ENCODE data around the gene MAP3K1.

MAP3K1 gene

DNA sequence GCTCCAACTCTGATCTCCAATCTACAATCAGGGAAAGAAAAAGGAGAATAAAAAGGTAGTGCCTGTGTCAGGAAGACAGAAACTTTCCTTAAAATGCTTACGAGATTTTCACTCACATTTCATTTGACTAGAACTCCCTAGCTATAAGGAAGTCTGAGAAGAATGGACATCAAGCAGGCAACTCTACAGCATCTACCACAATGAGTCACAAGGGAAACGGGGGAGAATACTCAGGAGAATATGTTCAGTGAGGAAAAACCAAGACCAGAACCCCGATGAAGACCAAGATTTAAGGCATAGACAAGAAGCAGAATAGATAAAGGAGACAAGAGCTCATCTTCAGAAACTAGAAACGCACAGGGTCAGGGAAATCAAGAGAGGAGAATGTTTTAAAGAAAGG, 85.0 kb downstream of the MAP3K1 start:
- no peak overlapping the region for H3K4me3 ChIP-seq (ENCODE audit: low read depth, low read length)

DNA sequence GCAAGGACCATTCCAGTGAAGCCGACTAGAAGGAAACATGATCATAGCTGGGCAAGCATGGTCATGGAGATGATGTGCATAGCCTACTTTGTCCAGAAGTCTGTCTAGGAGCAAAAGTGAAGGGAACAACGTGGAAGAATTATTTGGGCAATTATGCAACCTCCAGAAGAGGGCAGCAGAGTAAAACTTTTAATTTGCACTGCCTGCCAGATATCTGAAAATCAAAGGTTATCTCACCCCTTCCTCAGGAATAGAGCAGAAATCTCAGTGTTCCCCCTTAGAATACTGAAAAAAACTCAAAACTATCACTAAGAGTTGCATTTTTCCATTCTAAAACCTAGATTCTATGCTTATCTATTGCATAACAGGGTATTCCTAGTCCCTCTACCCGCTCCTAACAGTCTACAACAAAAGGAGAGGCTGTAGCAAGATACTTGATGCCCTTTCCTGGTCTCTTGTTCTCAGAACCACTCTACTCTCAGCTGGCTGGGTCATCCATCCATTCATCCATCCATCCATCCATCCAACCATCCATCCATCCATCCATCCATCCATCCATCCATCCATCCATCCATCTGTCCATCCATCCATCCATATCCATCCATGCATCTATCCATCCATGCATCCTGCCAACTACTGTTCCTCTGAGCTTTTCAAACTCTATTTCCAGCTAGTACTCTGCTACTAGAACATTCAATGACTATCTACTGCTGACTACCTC, 85.7 kb downstream of the MAP3K1 start:
- no peak overlapping the region for H3K4me3 ChIP-seq (ENCODE audit: low read depth, low read length)

DNA sequence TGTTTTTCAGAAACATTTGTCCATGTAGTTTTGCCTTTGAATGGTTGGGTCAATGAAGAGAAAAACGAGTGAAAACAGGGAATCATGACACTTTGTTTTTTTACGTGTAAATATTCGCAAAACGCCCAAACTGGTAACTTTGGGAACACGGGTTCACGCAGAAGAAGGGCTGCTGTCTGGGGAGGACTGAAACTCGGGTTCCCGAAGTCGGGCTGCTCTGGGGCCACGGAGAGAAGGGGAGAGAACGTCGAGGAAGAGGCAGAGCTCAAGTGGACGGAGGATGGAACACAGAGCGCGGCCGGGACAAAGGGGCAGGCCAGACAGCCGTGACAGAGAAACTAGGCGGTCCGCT, 93.6 kb downstream of the MAP3K1 start:
- H3K4me3 ChIP-seq (ENCODE audit: low read depth, low read length) = peak overlapping the region; percentile 66

DNA sequence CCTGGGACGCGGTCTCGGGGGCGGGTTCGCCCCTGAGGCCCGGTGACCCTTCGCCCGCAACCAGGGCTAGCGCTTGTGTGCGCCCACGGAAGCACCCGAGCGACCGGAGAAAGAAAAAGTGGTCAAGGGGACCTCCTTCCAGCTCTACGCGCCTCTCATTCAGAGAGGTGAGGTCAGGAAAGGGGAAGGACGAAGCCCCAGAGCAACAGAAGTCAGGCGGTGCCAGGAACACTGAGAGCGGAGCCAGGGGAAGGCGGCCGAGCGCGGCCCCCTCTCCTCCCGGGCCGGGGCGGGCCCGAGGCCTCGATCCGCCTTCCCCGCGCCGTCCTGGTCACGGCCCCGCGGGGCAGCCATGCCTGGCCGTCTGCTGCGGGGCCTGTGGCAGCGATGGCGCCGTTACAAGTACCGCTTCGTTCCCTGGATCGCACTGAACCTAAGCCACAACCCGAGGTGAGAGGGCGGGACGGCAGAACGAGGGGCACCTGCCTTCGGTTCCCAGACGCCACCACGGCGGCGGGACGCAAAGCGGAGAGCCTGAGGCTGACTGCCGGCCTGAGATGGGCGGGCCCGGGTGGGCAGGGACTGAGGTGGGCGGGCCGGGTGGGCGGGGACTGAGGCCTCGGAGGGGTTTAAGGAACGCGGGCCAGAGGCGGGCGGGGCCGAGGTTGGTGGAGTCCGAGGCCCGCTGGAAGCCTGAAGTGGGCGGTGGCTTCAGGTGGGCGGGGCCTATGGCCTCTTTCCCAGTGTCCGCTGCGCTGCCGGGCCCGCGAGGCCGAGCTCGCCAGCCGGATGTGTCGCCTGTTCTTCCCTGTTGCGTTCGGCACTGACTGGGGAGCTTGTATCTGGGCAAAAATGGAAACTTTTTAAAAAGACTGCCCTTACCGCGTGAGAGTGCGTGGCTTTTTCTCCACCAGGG, 94.2 kb downstream of the MAP3K1 start, which contains the start of gene SETD9:
TSS of gene SETD9 (plus strand) at position 303 of the 916 bp plus-strand sequence. CDS start at position 353, 50 bp downstream.
- H3K4me3 ChIP-seq (ENCODE audit: low read depth, low read length) = peak within 1 kb of the TSS; percentile 80

DNA sequence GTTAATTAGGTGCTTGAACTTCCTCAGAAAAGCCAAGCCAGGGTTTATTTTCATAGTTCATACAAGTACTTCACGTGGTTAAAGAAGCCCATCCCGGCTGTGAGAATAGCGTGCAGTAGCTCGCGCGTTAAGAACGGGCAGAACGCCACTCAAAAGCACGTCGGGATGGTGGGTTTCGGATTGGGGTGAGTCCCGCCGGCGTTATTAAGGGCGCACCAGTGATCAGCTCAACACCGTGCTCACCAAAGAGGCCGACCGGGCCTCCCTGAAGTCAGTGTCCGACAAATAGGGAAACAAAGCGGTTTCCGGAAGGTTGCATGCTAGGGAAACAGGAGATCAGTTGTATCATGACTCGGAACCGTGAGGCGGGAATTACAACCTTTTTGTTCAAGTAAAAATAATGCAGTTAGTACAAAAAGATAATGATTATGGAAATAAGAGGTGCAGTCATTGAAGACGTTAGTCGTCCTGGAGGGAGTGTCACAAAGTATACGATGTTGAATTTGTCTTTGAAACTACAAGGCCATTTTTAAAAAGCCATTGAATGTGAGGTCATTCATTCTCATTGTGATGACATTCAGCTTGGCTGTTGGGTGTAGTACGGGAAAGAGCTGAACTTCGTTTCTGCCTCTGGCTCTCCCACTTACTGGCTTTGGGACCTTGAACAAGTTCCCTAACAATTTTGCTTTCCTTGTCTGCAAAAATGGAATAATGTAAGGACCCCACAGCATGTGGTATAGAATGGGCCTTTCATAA, 95.0 kb downstream of the MAP3K1 start:
- peak overlapping the region; percentile 80 for H3K4me3 ChIP-seq (ENCODE audit: low read depth, low read length)

DNA sequence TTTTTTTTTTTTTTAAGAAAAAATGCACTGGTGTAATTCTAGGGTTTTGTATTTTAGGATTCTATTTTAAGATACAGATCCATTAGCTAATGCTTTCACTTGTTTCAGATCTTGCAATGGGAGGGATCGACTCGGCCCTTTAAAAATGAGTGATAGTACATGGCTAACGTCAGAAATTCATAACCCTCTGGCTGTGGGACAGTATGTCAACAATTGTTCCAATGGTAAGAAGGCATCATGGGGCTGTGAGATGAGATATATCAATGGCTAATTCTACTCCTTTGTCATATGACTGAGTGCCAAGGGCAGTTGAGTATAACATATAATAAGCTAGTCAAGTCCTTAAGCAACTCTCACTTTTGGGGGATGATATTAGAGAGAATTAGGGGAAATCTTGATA, 98.4 kb downstream of the MAP3K1 start:
- H3K4me3 ChIP-seq (ENCODE audit: low read depth, low read length) = no peak overlapping the region

DNA sequence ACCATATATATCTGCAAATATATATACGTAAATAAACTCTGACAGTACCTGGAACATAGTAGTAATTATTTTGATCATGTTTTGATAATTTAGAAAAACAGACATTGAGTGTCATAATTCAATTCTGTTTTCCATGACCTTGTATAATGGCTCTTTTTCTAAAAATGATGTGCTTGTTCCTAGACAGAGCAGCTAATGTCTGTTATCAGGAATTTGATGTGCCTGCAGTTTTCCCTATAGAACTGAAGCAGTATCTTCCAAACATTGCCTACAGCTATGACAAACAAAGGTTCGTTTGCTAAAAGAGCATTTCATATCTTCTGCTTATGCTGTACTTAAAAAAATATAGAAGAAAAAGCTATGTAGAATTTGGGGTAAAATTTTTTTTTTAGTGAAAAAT, 99.3 kb downstream of the MAP3K1 start:
- no peak overlapping the region for H3K4me3 ChIP-seq (ENCODE audit: low read depth, low read length)

DNA sequence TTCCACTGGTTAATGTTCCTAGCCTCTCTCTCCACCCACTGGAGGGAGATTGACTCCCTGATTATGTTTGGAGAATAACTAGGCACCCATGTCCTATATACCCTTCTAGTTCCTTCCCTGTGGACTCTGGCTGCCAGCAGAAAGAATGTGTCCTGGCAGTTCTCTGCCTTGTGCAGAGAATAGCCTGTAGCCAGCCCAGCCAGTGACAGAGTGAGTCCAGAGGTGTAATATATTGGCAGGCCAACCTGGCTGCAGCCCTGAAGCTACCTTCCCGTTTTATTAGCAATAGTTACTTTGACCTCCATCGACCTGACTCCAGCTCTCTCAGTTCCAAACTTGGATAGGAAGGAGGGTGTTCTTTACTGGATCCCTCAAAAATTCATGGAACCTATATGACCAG, 102.2 kb downstream of the MAP3K1 start:
- H3K4me3 ChIP-seq (ENCODE audit: low read depth, low read length) = no peak overlapping the region

DNA sequence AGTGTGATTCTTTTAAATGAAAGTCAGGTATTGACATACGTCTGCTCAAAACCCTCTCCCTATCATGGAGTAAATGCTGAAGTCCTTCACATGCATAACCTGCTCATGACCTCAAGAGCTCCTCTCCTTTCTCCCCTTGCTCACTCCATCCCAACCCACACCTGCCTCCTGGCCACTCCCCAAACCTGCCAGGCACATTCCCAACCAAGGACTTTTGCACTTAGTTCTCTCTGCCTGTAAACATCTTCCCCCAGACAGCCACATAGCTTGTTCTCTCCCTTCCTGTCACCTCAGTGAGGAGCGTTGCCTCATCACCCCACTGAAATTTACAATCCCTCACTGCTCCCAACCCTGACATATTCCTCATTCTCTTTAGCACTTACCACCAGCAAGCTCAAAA, 102.7 kb downstream of the MAP3K1 start:
- no peak overlapping the region for H3K4me3 ChIP-seq (ENCODE audit: low read depth, low read length)

DNA sequence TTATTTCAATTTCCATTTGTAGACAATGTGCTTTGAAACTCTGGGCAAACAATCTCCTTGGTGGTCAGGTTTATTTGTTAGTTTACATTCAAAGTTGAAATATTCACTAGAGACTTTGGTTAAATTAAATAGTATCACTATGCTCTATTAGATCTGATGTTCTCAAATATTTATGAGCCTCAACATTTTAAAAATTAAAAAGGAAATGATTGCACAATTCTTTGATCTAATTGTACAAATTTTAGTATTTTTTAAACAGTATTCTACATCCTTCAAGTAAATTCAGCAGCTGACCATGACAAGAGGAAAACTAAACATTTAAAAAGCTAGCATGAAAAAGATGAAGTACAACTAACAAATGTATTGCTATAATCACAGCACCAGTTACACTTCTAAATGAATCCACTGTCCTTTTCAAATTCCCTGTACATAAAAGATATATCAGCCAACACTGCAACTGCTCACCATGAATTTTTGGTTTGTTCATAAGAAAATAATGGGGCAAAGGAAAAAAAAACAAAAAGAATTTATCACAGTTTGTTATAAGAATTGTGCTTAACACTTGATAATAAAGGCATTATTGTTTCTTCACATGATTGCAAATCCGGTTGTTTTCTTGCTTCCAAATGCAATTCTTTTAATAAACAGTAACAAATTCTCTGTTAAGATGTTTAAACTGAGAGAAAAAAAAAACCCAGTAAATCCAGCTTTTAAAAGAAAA, 104.8 kb downstream of the MAP3K1 start:
- H3K4me3 ChIP-seq (ENCODE audit: low read depth, low read length) = no peak overlapping the region

DNA sequence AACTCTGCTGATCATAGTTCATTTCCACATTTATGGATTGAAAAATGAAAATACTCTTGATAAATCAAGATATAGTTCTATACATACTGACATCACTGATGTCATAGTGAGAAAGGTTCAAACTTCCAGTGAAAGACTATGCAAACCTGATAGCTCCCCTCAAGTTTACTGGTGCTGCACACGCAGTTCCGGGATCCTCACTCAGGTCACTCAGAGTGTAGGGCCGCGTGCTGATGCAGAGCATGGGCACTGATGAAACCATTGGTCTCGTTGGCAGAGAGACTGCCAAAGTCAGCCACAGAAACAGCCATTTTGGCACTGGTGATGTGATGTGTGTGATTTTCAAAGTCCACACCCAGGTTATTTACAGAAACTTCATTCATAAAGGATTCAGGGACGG, 107.6 kb downstream of the MAP3K1 start:
- no peak overlapping the region for H3K4me3 ChIP-seq (ENCODE audit: low read depth, low read length)

DNA sequence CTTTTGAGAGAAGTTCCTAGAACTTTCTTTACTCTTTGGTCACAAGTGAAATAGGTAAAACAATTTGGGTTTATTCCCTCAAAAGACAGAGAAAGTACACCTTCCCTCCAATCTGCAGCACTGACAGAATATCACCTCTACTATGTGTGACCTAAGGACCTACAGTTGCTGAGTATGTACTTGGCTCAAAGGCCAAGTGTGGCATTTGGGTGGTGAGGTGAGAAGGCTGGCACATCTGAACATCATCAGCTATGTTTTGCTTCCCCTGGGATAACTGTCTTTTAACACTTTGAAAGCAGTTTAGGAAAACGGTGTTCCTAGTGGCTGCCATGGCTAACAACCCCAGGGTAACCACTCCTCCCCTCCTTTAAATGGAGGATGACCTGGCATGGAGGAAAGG, 119.0 kb downstream of the MAP3K1 start:
- no peak overlapping the region for H3K4me3 ChIP-seq (ENCODE audit: low read depth, low read length)

DNA sequence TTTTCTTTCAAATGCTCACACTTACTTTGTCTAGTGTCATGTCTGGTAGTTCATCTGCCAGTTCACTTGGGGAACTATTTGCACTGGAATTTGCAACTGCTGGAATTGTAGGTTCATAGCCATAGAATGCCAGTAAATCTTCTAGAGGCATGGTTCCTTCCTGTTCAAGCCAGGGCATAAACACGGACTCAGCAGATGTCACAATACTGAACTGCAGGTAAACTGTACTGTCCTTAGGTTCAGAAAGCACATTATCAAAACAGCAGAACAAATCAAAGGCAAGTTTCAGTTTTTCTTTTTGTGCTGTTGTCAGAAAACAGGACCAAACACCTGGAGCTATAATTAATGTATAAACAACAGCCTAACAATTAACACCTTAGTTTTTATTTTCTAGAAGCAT, 123.5 kb downstream of the MAP3K1 start:
- no peak overlapping the region for H3K4me3 ChIP-seq (ENCODE audit: low read depth, low read length)

DNA sequence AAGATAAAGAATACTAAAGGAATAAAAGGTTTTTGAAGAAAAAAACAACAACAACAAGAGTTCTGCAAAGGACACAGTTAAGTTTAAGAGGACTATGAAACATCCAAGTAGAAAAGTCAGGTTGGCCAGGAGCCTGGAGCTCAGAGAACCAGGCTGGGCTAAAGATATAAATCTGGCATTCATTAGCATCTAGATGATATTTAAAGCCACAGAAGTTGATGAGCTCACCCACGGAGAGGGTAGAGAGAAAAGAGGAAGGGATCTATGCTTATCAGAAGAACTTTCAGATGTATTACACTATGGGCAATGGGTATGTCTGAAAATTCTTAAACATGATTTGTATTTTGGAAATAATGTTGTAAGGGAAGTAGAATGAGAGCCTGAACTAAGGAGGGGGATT, 126.6 kb downstream of the MAP3K1 start:
- no peak overlapping the region for H3K4me3 ChIP-seq (ENCODE audit: low read depth, low read length)
